Loucy (cell line): ENCODE data around the gene ATP11A.

Experiments
- H2AFZ ChIP-seq: fragments of 200-600 bp; sonication (generic); 2 replicates; pipeline ENCODE4 v1.6.0; 2016; ENCODE audit warnings: antibody characterized with exemption, mild to moderate bottlenecking, low read length, moderate library complexity
- H3F3A ChIP-seq: fragments of 200-600 bp; 2 replicates; pipeline ENCODE4 v1.6.0; 2016; ENCODE audit warnings: antibody characterized with exemption, low read depth, mild to moderate bottlenecking
- H3K27me3 ChIP-seq: fragments of 200-600 bp; sonication (generic); 2 replicates; pipeline ENCODE4 v1.6.1; 2014; ENCODE audit warnings: low read length, mild to moderate bottlenecking; ENCODE audit not compliant: insufficient read depth, poor library complexity, severe bottlenecking
- H3K36me3 ChIP-seq: fragments of 200-600 bp; sonication (generic); 2 replicates; pipeline ENCODE4 v1.6.1; 2016; ENCODE audit warnings: low read length; ENCODE audit not compliant: insufficient read depth
- H3K4me1 ChIP-seq: fragments of 200-600 bp; sonication (generic); 2 replicates; pipeline ENCODE4 v1.5.1; 2014; ENCODE audit warnings: low read length, mild to moderate bottlenecking; ENCODE audit not compliant: insufficient read depth, poor library complexity, severe bottlenecking
- H3K4me2 ChIP-seq: fragments of 200-600 bp; sonication (generic); 2 replicates; pipeline ENCODE4 v1.6.0; 2014; ENCODE audit warnings: antibody characterized with exemption, low read length, low read depth, mild to moderate bottlenecking; ENCODE audit not compliant: poor library complexity, severe bottlenecking
- H3K4me3 ChIP-seq: fragments of 200-600 bp; sonication (generic); 2 replicates; pipeline ENCODE4 v1.5.1; 2014; ENCODE audit warnings: low read length, mild to moderate bottlenecking, mixed read lengths; ENCODE audit not compliant: poor library complexity, severe bottlenecking
- H3K79me2 ChIP-seq: fragments of 200-600 bp; sonication (generic); 2 replicates; pipeline ENCODE4 v1.6.1; 2014; ENCODE audit warnings: low read length; ENCODE audit not compliant: insufficient read depth
- H3K9ac ChIP-seq: fragments of 200-600 bp; sonication (generic); 2 replicates; pipeline ENCODE4 v1.6.0; 2014; ENCODE audit warnings: mild to moderate bottlenecking, low read depth, low read length, moderate library complexity; ENCODE audit not compliant: poor library complexity, severe bottlenecking
- H3K9me2 ChIP-seq: fragments of 200-600 bp; sonication (generic); replicated peaks from 2 replicates; pipeline ENCODE4 v1.6.1; 2016; ENCODE audit warnings: low read depth, low read length, mixed read lengths
- H3K9me3 ChIP-seq: fragments of 200-600 bp; sonication (generic); 2 replicates; pipeline ENCODE4 v1.6.1; 2014; ENCODE audit warnings: mild to moderate bottlenecking, antibody characterized with exemption, low read length, low read depth; ENCODE audit not compliant: insufficient read depth
- H4K20me1 ChIP-seq: fragments of 200-600 bp; sonication (generic); 2 replicates; pipeline ENCODE4 v1.6.0; 2014; ENCODE audit warnings: antibody characterized with exemption, low read length, mild to moderate bottlenecking; ENCODE audit not compliant: insufficient read depth, poor library complexity, severe bottlenecking
- CTCF ChIP-seq: fragments of 200-600 bp; sonication (generic); conservative IDR thresholded peaks from 2 replicates; pipeline ENCODE4 v1.5.1; 2014; ENCODE audit warnings: mild to moderate bottlenecking, antibody characterized with exemption, low read length
- EZH2phosphoT487 ChIP-seq: fragments of 200-600 bp; IDR thresholded peaks from 2 replicates; pipeline ENCODE4 v1.6.1; 2018; ENCODE audit warnings: antibody characterized with exemption, mild to moderate bottlenecking, moderate library complexity, borderline replicate concordance

ATP11A gene

GRCh38 chr13:112793545-112794445 lies 104.0 kb downstream of the ATP11A start:
- no peaks in the 10 kb centered on the region for H3K4me1 ChIP-seq

GRCh38 chr13:112795277-112795676 lies 105.4 kb downstream of the ATP11A start:
- H2AFZ ChIP-seq = no peak overlapping the region
- H3F3A ChIP-seq = no peaks in the 10 kb centered on the region
- H3K4me2 ChIP-seq = no peak overlapping the region
- no peaks in the 10 kb centered on the region for H3K9me2 ChIP-seq
- no peaks in the 10 kb centered on the region for H3K27me3 ChIP-seq
- no peaks in the 10 kb centered on the region for H3K4me1 ChIP-seq
- H3K79me2 ChIP-seq = no peaks in the 10 kb centered on the region
- H3K9ac ChIP-seq = no peak overlapping the region
- H3K4me3 ChIP-seq = no peak overlapping the region
- no peak for TF ChIP-seq CTCF
- TF ChIP-seq EZH2phosphoT487 = no peak
- H3K9me3 ChIP-seq = no peaks in the 10 kb centered on the region
- peaks cover 8% of the 10 kb centered on the region; the same call in 1 of the 2 replicates for H3K36me3 ChIP-seq
- no peaks in the 10 kb centered on the region for H4K20me1 ChIP-seq

More at GRCh38 chr13:112793545-112794445, 104.0 kb downstream of the ATP11A start:
- H3K9ac ChIP-seq = no peak overlapping the region
- no peaks in the 10 kb centered on the region for H3K9me2 ChIP-seq
- no peaks in the 10 kb centered on the region for H3K27me3 ChIP-seq
- no peaks in the 10 kb centered on the region for H3K79me2 ChIP-seq
- no peak overlapping the region for H3K4me2 ChIP-seq
- H3K4me3 ChIP-seq = no peak overlapping the region
- H2AFZ ChIP-seq = no peak overlapping the region
- no peak for TF ChIP-seq CTCF
- peaks cover 10% of the 10 kb centered on the region; the same call in 1 of the 2 replicates for H3K36me3 ChIP-seq
- H3K9me3 ChIP-seq = no peaks in the 10 kb centered on the region
- no peaks in the 10 kb centered on the region for H4K20me1 ChIP-seq
- no peaks in the 10 kb centered on the region for H3F3A ChIP-seq

GRCh38 chr13:112796190-112796915 lies 106.5 kb downstream of the ATP11A start:
- Histone ChIP-seq H3K4me2 (no peak overlapping the region), H3F3A (no peaks in the 10 kb centered on the region), H3K9me3 (no peaks in the 10 kb centered on the region), H3K4me3 (no peak overlapping the region), H4K20me1 (no peaks in the 10 kb centered on the region), H3K4me1 (no peaks in the 10 kb centered on the region), H3K9me2 (no peaks in the 10 kb centered on the region), H2AFZ (no peak overlapping the region), H3K9ac (no peak overlapping the region), H3K79me2 (no peaks in the 10 kb centered on the region), H3K27me3 (no peaks in the 10 kb centered on the region), H3K36me3 (peaks cover 8% of the 10 kb centered on the region; the same call in 1 of the 2 replicates)
- TF ChIP-seq CTCF (no peak), EZH2phosphoT487 (no peak)
